Superior temporal gyrus (tissue), 1 donor: ENCODE data around the gene RNF146.
"Not testable (repeated sequence)": the region's sequence is repeated elsewhere in the genome, so short reads cannot be mapped to it uniquely, and the experiment has no call there.

ENCODE experiments used
- DNase-seq: peaks from one replicate; pipeline ENCODE4 v3.0.0-alpha.2; 2016; ENCODE audit errors: extremely low spot score

RNF146 gene

GRCh38 chr6:127266178-127266891 lies at the start of gene RNF146:
TSS of gene RNF146 (plus strand) at chr6:127266864. CDS start at chr6:127280339, 13,475 bp downstream.
- DNase-seq, result peak; percentile 91

- DNase-seq, result no peak
These were observed 46.8 kb upstream of the RNF146 start for GRCh38 chr6:127219869-127220268.

GRCh38 chr6:127221201-127221600 lies 45.5 kb upstream of the RNF146 start:
- no peak for DNase-seq

- DNase-seq, result no peak
These were observed 44.2 kb upstream of the RNF146 start for GRCh38 chr6:127222418-127222817.

- no peak for DNase-seq
These were observed 41.2 kb upstream of the RNF146 start for GRCh38 chr6:127225497-127225896.

- DNase-seq, result not testable (repeated sequence)
These were observed 32.8 kb upstream of the RNF146 start for GRCh38 chr6:127233819-127234218.

- DNase-seq, result no peak
These were observed 23.2 kb upstream of the RNF146 start for GRCh38 chr6:127243501-127243900.

GRCh38 chr6:127247114-127248096 lies 19.3 kb upstream of the RNF146 start:
- DNase-seq, result no peak

- DNase-seq, result no peak
These were observed 17.0 kb upstream of the RNF146 start for GRCh38 chr6:127249621-127250020.

GRCh38 chr6:127255286-127255685 lies 11.4 kb upstream of the RNF146 start:
- no peak for DNase-seq

- DNase-seq, result no peak
These were observed 3.8 kb upstream of the RNF146 start for GRCh38 chr6:127262896-127263295.

GRCh38 chr6:127263481-127263880 lies 3.2 kb upstream of the RNF146 start:
- no peak for DNase-seq

GRCh38 chr6:127266892-127267645 lies 405 bp downstream of the RNF146 start:
- DNase-seq, result peak; percentile 56

GRCh38 chr6:127267646-127268625 lies 1.3 kb downstream of the RNF146 start:
- DNase-seq, result peak; percentile 64

- no peak for DNase-seq
These were observed 5.9 kb downstream of the RNF146 start for GRCh38 chr6:127272576-127272975.

GRCh38 chr6:127273499-127273898 lies 6.8 kb downstream of the RNF146 start:
- no peak for DNase-seq

GRCh38 chr6:127276331-127276730 lies 9.7 kb downstream of the RNF146 start:
- DNase-seq, result no peak

- no peak for DNase-seq
These were observed 11.5 kb downstream of the RNF146 start for GRCh38 chr6:127277878-127278843.

GRCh38 chr6:127279815-127280214 lies 13.2 kb downstream of the RNF146 start:
- no peak for DNase-seq

GRCh38 chr6:127282184-127282583 lies 15.5 kb downstream of the RNF146 start:
- DNase-seq, result no peak
